Stimulated activated CD4-positive, alpha-beta T cell treated with anti-CD3 and anti-CD28 coated beads, TNF-alpha, amount 100 ng/mL, for 4 hours (primary cell): Measurements from ENCODE around the gene ECE1.
A peak's percentile ranks its signal among the peaks of the same experiment; 100 is the strongest.
"Not testable (repeated sequence)": the region's sequence is repeated elsewhere in the genome, so short reads cannot be mapped to it uniquely, and the experiment has no call there.

Experiments used
- DNase-seq, 3 experiments: peaks; one replicate each; pipeline ENCODE4 v3.0.0-alpha.2; 2020; ENCODE audit warnings: low read depth in 3 of 3

The ECE1 gene

DNA sequence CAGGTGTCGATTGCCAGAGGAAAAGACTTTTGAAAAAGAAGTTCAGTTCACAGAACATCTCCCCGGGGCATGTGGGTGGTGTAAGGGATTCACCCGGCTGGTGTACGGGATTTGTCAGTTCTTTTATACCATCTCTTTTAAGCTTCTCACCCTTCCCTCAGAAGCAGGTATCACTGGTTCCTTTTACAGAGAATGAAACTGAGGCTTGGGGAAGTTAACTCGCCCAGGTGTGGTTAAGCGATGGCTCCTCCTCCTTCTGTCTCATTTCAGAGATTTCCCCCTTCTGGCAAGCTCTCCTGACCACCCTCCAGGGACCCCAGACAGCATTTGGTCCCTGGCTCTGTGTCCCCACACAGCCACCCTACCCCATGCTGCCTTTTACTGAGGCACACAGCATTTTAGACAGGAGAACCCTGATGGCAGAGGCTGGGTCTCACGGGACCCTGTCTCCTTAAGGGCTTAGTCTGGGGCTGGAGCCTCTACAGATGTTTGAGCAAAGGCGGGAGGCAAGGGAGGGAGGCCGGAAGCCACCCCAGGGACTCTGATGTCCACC lies 2.8 kb upstream of the ECE1 start:
- no peak for DNase-seq

- no peak for DNase-seq
These were observed 2.3 kb upstream of the ECE1 start for GRCh38 chr1:21292503-21292983.

DNA sequence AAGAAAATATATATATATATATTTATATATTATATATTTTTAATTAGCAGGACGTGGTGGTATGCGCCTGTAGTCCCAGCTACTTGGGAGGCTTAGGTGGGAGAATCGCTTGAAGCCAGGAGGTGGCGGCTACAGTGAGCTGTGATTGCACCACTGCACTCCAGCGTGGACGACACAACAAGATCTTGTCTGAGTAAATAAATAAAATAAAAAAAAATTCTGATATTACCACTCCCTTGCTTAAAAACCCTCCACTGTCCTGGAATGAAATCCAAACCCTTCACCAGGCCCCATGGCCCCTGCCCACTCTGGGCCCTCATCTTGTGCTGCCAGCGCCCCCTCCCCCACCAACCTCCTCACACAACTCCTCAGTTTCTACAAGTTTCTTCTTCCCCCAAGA lies 1.7 kb upstream of the ECE1 start:
- DNase-seq: no peak

DNA sequence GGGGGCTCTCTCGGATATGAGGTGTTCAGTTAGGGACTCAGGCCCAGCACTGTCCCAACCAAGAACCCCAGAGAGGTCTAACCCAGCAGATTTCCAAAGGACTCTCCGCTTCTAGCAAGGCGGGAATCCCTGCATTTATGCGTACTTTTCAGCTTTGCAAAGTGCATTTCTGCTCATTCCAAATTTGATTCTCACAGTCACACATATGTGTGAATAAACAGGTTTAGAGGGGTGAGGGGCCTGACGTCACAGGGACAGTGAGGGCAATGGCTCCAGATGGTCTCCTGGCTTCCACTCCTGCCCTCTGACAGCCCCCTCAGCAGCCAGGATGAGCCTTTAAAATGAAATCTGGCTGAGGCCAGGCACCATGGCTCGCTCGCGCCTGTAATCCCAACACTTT lies 921 bp upstream of the ECE1 start:
- DNase-seq: no peak

- DNase-seq: no peak
These were observed 282 bp upstream of the ECE1 start for GRCh38 chr1:21290546-21290944.

- DNase-seq: no peak
These were observed 1.1 kb downstream of the ECE1 start for GRCh38 chr1:21289127-21289526.

DNA sequence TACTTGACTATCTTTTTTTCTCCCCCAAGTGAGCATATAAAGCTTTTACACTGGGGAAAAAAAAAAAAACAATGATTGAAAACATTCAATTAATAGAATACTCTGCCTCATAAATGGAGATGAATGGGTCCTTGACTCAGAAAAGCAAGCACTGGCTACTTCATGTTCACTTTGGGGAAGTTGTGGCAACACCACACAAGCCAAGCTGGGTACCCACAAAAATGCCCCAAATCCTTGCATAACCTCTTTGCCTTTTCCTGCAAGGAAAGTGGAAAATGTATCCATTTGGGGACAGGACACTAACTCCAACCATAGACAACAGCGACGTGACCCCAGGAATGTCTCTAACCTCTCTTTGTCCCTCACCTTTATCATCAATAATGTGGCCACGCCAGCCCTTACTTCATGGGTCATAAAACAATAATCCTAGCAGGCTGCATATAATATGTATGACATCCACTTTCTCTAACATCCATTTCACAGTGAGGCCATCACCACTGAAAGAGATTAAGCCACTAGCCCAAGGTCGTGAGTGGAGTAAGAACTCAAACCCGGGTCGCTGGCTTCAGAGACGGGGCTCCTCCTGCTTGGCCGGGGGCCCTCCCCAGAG lies 2.3 kb downstream of the ECE1 start:
- no peak for DNase-seq

DNA sequence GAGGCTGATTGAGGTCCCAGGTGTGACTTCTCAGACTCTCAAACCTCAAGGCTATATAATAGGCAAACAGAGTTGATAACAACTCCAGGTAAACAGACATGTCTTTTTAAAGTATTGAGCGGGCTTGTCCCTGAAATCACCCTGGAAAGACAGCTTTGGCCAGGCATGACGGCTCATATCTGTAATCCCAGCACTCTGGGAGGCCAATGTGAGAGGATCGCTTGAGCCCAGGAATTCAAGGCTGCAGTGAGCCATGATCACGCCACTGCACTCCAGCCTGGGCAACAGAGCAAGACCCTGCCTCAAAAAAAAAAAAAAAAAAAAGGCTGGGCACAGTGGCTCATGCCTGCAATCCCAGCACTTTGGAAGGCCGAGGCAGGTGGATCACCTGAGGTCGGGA lies 4.9 kb downstream of the ECE1 start:
- not testable (repeated sequence) for DNase-seq

DNA sequence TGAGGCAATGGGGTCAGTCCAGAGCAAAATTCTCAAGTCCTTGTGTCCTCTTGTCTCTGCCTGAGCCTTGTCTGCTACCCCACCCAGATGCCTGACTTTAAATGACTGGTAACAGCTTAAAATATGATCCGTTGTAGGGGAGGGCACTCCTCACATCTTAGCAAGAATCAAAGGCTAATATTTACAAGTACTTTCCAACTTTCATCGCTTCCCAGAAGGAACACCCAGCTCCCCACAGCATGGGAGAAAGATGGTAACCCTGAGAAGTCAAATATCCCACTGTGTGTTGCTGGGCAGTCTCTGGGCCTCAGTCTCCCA lies 5.2 kb downstream of the ECE1 start:
- no peak for DNase-seq

- DNase-seq: no peak
These were observed 5.8 kb downstream of the ECE1 start for GRCh38 chr1:21284206-21285054.

GRCh38 chr1:21283524-21283923 lies 6.7 kb downstream of the ECE1 start:
- no peak for DNase-seq

GRCh38 chr1:21282020-21282419 lies 8.2 kb downstream of the ECE1 start:
- DNase-seq: not testable (repeated sequence)

GRCh38 chr1:21280482-21280881 lies 9.8 kb downstream of the ECE1 start:
- DNase-seq: no peak

DNA sequence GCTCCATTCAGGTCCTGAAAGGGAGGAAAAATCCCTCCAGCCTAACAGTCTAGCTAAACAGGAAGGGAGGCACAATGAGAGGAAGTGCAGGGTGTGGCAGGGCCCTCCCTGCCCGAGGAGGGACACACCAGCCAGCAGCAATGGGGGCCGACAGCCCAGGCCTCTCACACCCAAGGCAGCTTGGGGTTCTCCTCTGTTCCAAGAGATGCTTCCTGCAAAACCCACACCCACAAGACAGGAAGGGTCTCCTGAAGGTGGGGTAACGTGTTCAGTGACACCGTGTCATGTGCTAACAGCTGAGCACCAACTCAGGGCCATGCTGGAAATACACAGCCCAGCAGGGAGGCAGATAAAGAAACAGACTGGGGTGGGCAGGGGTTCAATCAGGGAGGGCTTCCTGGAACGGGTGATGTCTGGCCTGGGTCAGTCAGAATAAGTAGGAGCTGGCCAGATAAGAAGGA lies 10.2 kb downstream of the ECE1 start:
- no peak for DNase-seq

DNA sequence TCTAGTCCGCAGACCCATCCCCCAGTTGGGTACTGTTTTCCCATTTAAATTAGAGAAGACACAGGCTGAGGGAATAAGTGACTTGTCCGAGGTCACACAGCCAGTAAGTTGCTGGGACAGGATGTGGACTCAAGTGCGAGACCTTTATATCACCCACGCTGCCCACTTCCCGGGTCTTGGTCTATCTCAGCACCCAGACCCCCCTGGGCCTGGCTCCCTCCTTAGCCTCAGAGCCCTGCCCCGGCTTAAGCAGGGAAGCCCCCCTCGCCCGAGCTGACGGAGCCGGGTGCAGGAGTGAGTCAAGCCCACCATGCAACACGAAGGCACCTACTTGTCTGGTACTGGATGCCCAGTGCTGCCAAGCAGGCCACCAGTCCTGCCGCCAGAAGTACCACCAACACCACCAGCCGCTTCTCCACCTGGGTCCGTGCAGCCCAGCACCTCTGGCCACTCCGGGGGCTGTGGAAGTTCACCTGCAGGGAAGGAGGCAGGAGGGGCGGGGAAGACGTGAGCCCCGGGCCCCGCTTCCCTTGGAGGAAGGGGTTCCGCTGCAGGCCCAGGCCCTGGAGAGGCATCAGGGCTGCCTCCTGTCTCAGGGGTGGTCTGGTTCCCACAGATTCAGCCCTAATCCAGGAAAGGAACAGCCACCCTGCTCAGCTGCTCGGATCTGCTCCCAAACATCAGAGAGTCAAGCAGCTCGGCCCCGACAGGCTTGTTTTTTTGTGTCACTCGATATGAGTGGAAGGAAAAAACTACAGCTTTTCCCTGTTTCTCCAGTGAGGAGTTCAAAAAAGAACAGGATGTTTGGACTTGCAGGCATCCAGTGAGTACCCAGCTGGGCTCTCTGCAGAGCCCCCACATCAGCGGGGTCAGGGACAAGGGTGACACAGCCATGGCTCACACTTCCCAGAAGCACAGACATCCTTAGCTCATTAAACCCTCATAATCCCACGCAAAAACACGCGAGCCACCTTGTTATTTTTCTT lies 11.1 kb downstream of the ECE1 start:
- DNase-seq: no peak

DNA sequence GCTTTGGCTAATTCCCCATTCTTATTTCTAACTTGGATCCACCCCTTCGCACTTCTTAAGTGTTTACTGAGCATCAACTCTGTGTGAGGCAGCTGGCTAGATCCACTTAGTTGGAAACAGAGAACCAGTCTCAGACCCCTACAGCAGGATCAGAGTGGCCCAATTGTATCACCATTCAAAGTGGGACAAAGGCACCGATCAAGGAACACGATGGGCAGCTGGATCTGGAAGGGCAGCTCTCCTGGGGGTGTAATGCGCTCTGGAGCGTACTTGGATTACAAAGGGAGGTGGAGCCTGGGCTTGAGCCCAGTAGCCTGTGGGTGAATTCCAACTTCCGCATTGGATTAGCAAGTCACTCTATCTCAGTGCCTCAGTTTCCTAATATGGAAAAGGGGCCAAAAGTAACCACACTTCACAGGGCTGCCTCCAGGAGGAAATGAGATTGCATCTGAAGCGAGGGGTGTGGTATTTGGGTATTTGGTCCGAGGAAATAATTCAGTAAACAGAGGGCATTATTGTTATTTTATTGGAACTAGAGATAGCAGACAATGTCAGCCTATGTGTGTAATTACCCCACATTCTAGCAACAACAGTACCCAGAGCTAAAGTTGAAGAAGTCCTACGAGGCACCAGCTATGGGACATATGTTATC lies 11.9 kb downstream of the ECE1 start:
- no peak for DNase-seq

DNA sequence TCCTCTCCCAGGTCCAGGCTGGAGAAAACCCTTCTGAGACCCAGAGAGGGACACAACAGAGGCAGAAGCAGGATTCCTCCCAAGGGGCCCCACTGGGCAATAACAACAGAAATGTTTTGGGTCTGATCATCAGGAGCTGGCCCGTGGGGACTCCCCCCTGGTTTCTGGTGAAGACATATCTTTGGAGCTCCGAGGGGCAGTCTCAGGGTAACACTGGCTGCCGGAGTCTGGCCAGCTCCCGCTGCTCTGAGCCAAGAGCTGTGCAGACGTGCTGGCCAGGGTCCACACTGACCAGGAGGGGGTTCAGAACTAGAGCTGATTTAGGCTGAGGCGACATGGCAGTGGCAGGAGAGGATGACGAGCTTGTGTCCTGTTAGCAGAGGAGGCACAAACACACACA lies 13.1 kb downstream of the ECE1 start:
- DNase-seq: no peak

DNA sequence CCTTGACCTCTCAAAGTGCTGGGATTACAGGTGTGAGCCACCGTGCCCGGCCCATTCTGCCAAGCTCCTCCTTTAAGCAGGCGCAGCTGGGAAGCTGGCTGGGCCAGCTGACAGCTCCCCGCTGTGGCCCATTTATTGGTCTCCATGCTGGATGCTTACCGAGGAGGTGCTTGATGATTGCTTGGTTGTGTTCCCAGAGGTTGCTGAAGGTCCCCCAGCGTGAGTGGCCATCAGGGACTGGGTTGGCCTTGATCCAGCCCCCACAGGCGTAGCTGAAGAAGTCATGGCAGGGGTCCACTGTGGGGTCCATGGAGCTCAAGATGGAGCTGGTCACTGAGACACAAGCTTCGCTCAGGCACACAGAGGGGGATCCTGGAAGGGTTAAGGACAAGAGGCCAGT lies 17.7 kb downstream of the ECE1 start:
- no peak for DNase-seq

GRCh38 chr1:21271550-21271949 lies 18.7 kb downstream of the ECE1 start:
- DNase-seq: no peak

GRCh38 chr1:21270086-21270689 lies 20.1 kb downstream of the ECE1 start:
- peak; percentile 68 to 75 (median 75) for DNase-seq
